Neural cell (in vitro differentiated cells): ENCODE data around the gene IMPDH2. TPM values are rescaled to one million over a fixed set of nuclear protein-coding genes. Genes with fewer than 3 reads are reported as not detected.

Source experiments
- H2AFZ ChIP-seq: fragments of 200-600, 300-800 bp; sonication (generic), shearing (Covaris generic); 2 replicates; pipeline ENCODE4 v1.6.0; 2014; ENCODE audit warnings: low read depth, mild to moderate bottlenecking, antibody characterized with exemption, low read length, moderate library complexity
- H3F3A ChIP-seq: fragments of 200-600 bp; shearing (Covaris generic); 2 replicates; pipeline ENCODE4 v1.6.1; 2016; ENCODE audit warnings: mild to moderate bottlenecking, moderate library complexity, mixed read lengths, antibody characterized with exemption, low read length; ENCODE audit not compliant: insufficient read depth, poor library complexity, severe bottlenecking
- H3K27ac ChIP-seq: fragments of 200-600, 300-800 bp; sonication (generic), shearing (Covaris generic); 2 replicates; pipeline ENCODE4 v1.5.1; 2014; ENCODE audit warnings: mild to moderate bottlenecking, low read length, moderate library complexity
- H3K27me3 ChIP-seq: fragments of 300-800, 200-600 bp; sonication (generic), shearing (Covaris generic); 2 replicates; pipeline ENCODE4 v1.6.0; 2014; ENCODE audit warnings: mild to moderate bottlenecking, low read depth, low read length, moderate library complexity; ENCODE audit not compliant: insufficient read depth
- H3K36me3 ChIP-seq: fragments of 300-800, 200-600 bp; sonication (generic), shearing (Covaris generic); 2 replicates; pipeline ENCODE4 v1.5.1; 2014; ENCODE audit warnings: mild to moderate bottlenecking, antibody characterized with exemption, low read length, moderate library complexity; ENCODE audit not compliant: insufficient read depth
- H3K4me2 ChIP-seq: fragments of 300-800, 200-600 bp; sonication (generic), shearing (Covaris generic); 2 replicates; pipeline ENCODE4 v1.6.0; 2014; ENCODE audit warnings: mild to moderate bottlenecking, low read length
- H3K4me3 ChIP-seq: fragments of 300-800, 200-600 bp; sonication (generic), shearing (Covaris generic); 2 replicates; pipeline ENCODE4 v1.5.1; 2014; ENCODE audit warnings: mild to moderate bottlenecking, low read length, moderate library complexity
- H3K79me2 ChIP-seq: fragments of 200-600 bp; shearing (Covaris generic); replicated peaks from 2 replicates; pipeline ENCODE4 v1.6.0; 2014; ENCODE audit warnings: mild to moderate bottlenecking, low read length, moderate library complexity; ENCODE audit not compliant: insufficient read depth
- H3K9ac ChIP-seq: fragments of 300-800, 200-600 bp; sonication (generic), shearing (Covaris generic); 2 replicates; pipeline ENCODE4 v1.6.1; 2016; ENCODE audit warnings: mild to moderate bottlenecking, low read length, mixed read lengths
- H3K9me2 ChIP-seq: fragments of 200-600 bp; shearing (Covaris generic); 2 replicates; pipeline ENCODE4 v1.6.1; 2016; ENCODE audit warnings: mild to moderate bottlenecking, low read length, mixed read lengths; ENCODE audit not compliant: insufficient read depth
- H3K9me3 ChIP-seq: fragments of 200-600, 300-800 bp; sonication (generic), shearing (Covaris generic); 2 replicates; pipeline ENCODE4 v1.6.1; 2016; ENCODE audit warnings: mild to moderate bottlenecking, mixed run types, low read length, moderate library complexity, mixed read lengths
- H4K20me1 ChIP-seq: fragments of 200-600 bp; shearing (Covaris generic); 2 replicates; pipeline ENCODE4 v1.6.1; 2016; ENCODE audit warnings: mild to moderate bottlenecking, mixed run types; ENCODE audit not compliant: insufficient read depth
- EP300 ChIP-seq: fragments of 450-650 bp; conservative IDR thresholded peaks from 2 replicates; pipeline ENCODE4 v1.6.1; 2014; ENCODE audit warnings: antibody characterized with exemption, mild to moderate bottlenecking, moderate library complexity; ENCODE audit not compliant: poor library complexity, severe bottlenecking
- EZH2 ChIP-seq: fragments of 200-600, 300-800 bp; shearing (Covaris generic), sonication (generic); IDR thresholded peaks from 2 replicates; pipeline ENCODE4 v1.6.1; 2014; ENCODE audit warnings: antibody characterized with exemption, low read length, borderline replicate concordance, mild to moderate bottlenecking; ENCODE audit not compliant: insufficient read depth, poor library complexity, severe bottlenecking
- MXI1 ChIP-seq: fragments of 450-650 bp; conservative IDR thresholded peaks from 2 replicates; pipeline ENCODE4 v1.6.1; 2014; ENCODE audit warnings: antibody characterized with exemption, mild to moderate bottlenecking; ENCODE audit not compliant: poor library complexity, severe bottlenecking
- POLR2AphosphoS5 ChIP-seq: IDR thresholded peaks from 2 replicates; pipeline ENCODE4 v1.6.1; 2012
- RAD21 ChIP-seq: fragments of 450-650 bp; conservative IDR thresholded peaks from 2 replicates; pipeline ENCODE4 v1.6.1; 2014; ENCODE audit warnings: antibody characterized with exemption, mild to moderate bottlenecking, moderate library complexity
- SMC3 ChIP-seq: fragments of 450-650 bp; conservative IDR thresholded peaks from 2 replicates; pipeline ENCODE4 v1.6.1; 2014; ENCODE audit warnings: antibody characterized with exemption, mild to moderate bottlenecking, moderate library complexity; ENCODE audit not compliant: poor library complexity
- TAF1 ChIP-seq: IDR thresholded peaks from 2 replicates; pipeline ENCODE4 v1.6.1; 2012; ENCODE audit warnings: low read depth
- polyA plus RNA-seq: library from polyadenylated mRNA; depleted of rRNA; stranded (reverse); fragments of >200 nt; gene quantifications from 2 replicates; pipeline ENCODE4 v1.2.3, GENCODE V29; 2014
- TF ChIP-seq, protein P1 (sequence below): fragments of 450-650 bp; IDR thresholded peaks from 2 replicates; pipeline ENCODE4 v1.5.1; 2014; ENCODE audit warnings: antibody characterized with exemption, mild to moderate bottlenecking, moderate library complexity; ENCODE audit not compliant: poor library complexity, severe bottlenecking
- TF ChIP-seq, protein P2 (sequence below): IDR thresholded peaks from 2 replicates; pipeline ENCODE4 v1.6.1; 2012; ENCODE audit warnings: borderline replicate concordance

The IMPDH2 gene
- polyA plus RNA-seq, 1 donor from 2014 or later = 137 TPM

DNA sequence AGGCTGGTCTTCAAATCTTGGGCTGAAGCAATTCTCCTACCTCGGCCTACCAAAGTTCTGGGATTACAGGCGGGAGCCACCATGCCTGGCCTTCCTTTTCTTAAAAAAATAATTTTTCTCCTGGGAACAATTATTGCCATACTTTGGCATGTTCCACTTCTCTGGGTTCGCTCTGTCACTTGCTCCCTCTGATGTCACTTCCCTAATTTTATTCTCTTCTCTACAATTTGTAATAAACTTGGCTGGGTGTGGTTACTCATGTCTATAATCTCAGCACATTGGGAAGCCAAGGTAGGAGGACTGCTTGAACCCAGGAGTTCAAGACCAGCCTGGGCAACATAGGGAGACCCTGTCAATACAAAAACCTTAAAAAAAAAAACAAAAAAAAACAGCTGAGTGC is 6.1 kb upstream of the IMPDH2 start:
- Histone ChIP-seq H3K36me3 (peaks cover 4% of the 10 kb centered on the region), H3K9me3 (no peaks in the 10 kb centered on the region), H3K27ac (no peak overlapping the region)

DNA sequence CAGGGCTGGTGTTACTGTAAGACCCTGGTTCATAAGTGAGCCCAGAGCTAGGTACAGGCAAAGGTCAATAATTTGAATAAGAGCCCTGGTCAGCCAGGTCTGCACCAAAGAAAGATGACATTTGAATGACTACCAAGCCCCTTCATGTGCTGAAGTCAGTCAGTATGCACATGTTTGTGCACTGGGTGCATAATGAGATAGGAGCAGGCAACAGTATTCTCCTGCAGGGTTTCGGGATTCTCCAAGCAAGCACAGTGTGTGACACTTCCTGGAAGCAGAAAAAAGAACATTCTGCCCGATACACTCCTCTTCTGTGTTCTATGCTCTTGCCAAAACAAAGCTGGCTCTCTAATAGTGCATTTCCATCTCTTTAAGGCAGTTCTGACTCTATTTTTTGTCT is 5.5 kb upstream of the IMPDH2 start:
- H3K9ac ChIP-seq = no peak overlapping the region
- no peak overlapping the region for H3K27ac ChIP-seq
- no peaks in the 10 kb centered on the region for H3K27me3 ChIP-seq
- no peaks in the 10 kb centered on the region for H4K20me1 ChIP-seq
- no peak overlapping the region for H3K4me2 ChIP-seq
- no peak overlapping the region for H2AFZ ChIP-seq
- H3F3A ChIP-seq = no peaks in the 10 kb centered on the region
- peaks cover 4% of the 10 kb centered on the region for H3K36me3 ChIP-seq
- no peak overlapping the region for H3K4me3 ChIP-seq
- TF ChIP-seq TAF1 (no peak), POLR2AphosphoS5 (no peak), SMC3 (no peak), EZH2 (no peak), EP300 (no peak), RAD21 (no peak), MXI1 (no peak)
- TF ChIP-seq, protein P1, sequence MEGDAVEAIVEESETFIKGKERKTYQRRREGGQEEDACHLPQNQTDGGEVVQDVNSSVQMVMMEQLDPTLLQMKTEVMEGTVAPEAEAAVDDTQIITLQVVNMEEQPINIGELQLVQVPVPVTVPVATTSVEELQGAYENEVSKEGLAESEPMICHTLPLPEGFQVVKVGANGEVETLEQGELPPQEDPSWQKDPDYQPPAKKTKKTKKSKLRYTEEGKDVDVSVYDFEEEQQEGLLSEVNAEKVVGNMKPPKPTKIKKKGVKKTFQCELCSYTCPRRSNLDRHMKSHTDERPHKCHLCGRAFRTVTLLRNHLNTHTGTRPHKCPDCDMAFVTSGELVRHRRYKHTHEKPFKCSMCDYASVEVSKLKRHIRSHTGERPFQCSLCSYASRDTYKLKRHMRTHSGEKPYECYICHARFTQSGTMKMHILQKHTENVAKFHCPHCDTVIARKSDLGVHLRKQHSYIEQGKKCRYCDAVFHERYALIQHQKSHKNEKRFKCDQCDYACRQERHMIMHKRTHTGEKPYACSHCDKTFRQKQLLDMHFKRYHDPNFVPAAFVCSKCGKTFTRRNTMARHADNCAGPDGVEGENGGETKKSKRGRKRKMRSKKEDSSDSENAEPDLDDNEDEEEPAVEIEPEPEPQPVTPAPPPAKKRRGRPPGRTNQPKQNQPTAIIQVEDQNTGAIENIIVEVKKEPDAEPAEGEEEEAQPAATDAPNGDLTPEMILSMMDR = no peak
- H3K9me3 ChIP-seq = no peaks in the 10 kb centered on the region
- no peaks in the 10 kb centered on the region for H3K9me2 ChIP-seq
- H3K79me2 ChIP-seq = no peaks in the 10 kb centered on the region

More for the DNA sequence above, 6.1 kb upstream of the IMPDH2 start:
- no peaks in the 10 kb centered on the region for H3F3A ChIP-seq
- no peaks in the 10 kb centered on the region for H3K27me3 ChIP-seq
- no peaks in the 10 kb centered on the region for H3K9me2 ChIP-seq
- H3K4me2 ChIP-seq = no peak overlapping the region
- no peak for TF ChIP-seq EP300
- TF ChIP-seq, protein P1 = no peak
- TF ChIP-seq SMC3 = no peak
- TF ChIP-seq TAF1 = no peak
- no peak for TF ChIP-seq POLR2AphosphoS5
- TF ChIP-seq EZH2 = no peak
- no peak for TF ChIP-seq RAD21
- TF ChIP-seq, protein P2, sequence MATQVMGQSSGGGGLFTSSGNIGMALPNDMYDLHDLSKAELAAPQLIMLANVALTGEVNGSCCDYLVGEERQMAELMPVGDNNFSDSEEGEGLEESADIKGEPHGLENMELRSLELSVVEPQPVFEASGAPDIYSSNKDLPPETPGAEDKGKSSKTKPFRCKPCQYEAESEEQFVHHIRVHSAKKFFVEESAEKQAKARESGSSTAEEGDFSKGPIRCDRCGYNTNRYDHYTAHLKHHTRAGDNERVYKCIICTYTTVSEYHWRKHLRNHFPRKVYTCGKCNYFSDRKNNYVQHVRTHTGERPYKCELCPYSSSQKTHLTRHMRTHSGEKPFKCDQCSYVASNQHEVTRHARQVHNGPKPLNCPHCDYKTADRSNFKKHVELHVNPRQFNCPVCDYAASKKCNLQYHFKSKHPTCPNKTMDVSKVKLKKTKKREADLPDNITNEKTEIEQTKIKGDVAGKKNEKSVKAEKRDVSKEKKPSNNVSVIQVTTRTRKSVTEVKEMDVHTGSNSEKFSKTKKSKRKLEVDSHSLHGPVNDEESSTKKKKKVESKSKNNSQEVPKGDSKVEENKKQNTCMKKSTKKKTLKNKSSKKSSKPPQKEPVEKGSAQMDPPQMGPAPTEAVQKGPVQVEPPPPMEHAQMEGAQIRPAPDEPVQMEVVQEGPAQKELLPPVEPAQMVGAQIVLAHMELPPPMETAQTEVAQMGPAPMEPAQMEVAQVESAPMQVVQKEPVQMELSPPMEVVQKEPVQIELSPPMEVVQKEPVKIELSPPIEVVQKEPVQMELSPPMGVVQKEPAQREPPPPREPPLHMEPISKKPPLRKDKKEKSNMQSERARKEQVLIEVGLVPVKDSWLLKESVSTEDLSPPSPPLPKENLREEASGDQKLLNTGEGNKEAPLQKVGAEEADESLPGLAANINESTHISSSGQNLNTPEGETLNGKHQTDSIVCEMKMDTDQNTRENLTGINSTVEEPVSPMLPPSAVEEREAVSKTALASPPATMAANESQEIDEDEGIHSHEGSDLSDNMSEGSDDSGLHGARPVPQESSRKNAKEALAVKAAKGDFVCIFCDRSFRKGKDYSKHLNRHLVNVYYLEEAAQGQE = no peak
- H4K20me1 ChIP-seq = no peaks in the 10 kb centered on the region
- no peaks in the 10 kb centered on the region for H3K79me2 ChIP-seq
- no peak overlapping the region for H2AFZ ChIP-seq
- H3K9ac ChIP-seq = no peak overlapping the region
- H3K4me3 ChIP-seq = no peak overlapping the region
